HEK293 (cell line): ENCODE measurements around the gene GMDS.

Source experiments
- CTCF ChIA-PET: fragments of 350-600 bp; formaldehyde crosslinking; extraction: SDS; loops from one replicate; lab custom pipeline; 2021; ENCODE audit warnings: antibody characterized with exemption; lab: Yijun Ruan, JAX
- POLR2A ChIA-PET: fragments of 300-600 bp; formaldehyde crosslinking; extraction: SDS; loops from one replicate; lab custom pipeline; 2020; ENCODE audit warnings: antibody characterized with exemption, inconsistent platforms; lab: Yijun Ruan, JAX
- H3K27ac ChIP-seq: fragments of 200-500 bp; sonication (Bioruptor generic); 2 replicates; pipeline ENCODE4 v1.5.1; 2014; ENCODE audit warnings: low read depth, low read length, control low read depth, inconsistent platforms; ENCODE audit errors: extremely low read depth
- H3K36me3 ChIP-seq, 2 experiments: fragments of 200-500 bp in 1 of 2; sonication (Bioruptor generic) in 1 of 2; 1 replicate in 1 of 2; 2 replicates in 1 of 2; pipeline ENCODE4 v1.5.1; 2014 to 2017; ENCODE audit warnings: inconsistent platforms in 2 of 2, low read length in 2 of 2; ENCODE audit not compliant: control insufficient read depth in 2 of 2, insufficient read depth in 1 of 2
- H3K4me1 ChIP-seq: fragments of 200-500 bp; sonication (Bioruptor generic); 2 replicates; pipeline ENCODE4 v1.5.1; 2014; ENCODE audit warnings: mild to moderate bottlenecking, low read length, inconsistent platforms; ENCODE audit not compliant: control insufficient read depth, insufficient read depth
- H3K4me3 ChIP-seq: 2 replicates; pipeline ENCODE4 v1.5.1; 2011; ENCODE audit warnings: low read depth, mild to moderate bottlenecking, control low read depth, low read length, moderate library complexity
- H3K9me3 ChIP-seq: fragments of 200-500 bp; sonication (Bioruptor generic); 2 replicates; pipeline ENCODE4 v1.5.1; 2014; ENCODE audit warnings: low read depth, low read length, inconsistent platforms; ENCODE audit not compliant: control insufficient read depth, insufficient read depth
- BCL11A ChIP-seq: fragments of 450-650 bp; formaldehyde crosslinking; IDR thresholded peaks from 2 replicates; pipeline ENCODE4 v1.5.1; 2016; ENCODE audit warnings: low read depth, missing biosample characterization, missing genetic modification characterization
- EGR2 ChIP-seq: fragments of 450-650 bp; formaldehyde crosslinking; IDR thresholded peaks from 2 replicates; pipeline ENCODE4 v1.5.1; 2016; ENCODE audit warnings: low read depth, missing biosample characterization, missing genetic modification characterization
- GLIS2 ChIP-seq: fragments of 450-650 bp; formaldehyde crosslinking; IDR thresholded peaks from 2 replicates; pipeline ENCODE4 v1.5.1; 2016; ENCODE audit warnings: missing biosample characterization, missing genetic modification characterization
- HOXA7 ChIP-seq: sonication (generic); formaldehyde crosslinking; IDR thresholded peaks from 2 replicates; pipeline ENCODE4 v1.8.1; 2022; ENCODE audit warnings: missing genetic modification reagents, borderline replicate concordance
- IKZF3 ChIP-seq: fragments of 450-650 bp; IDR thresholded peaks from 2 replicates; pipeline ENCODE4 v1.5.0; 2018; ENCODE audit warnings: missing biosample characterization, mild to moderate bottlenecking, missing genetic modification characterization, moderate library complexity
- TRIM28 ChIP-seq: IDR thresholded peaks from 2 replicates; pipeline ENCODE4 v1.6.1; 2011; ENCODE audit warnings: low read length, control low read depth, borderline replicate concordance
- YY2 ChIP-seq: fragments of 450-650 bp; formaldehyde crosslinking; IDR thresholded peaks from 2 replicates; pipeline ENCODE4 v1.5.1; 2016; ENCODE audit warnings: missing biosample characterization, missing genetic modification characterization
- ZBTB17 ChIP-seq: fragments of 450-650 bp; formaldehyde crosslinking; IDR thresholded peaks from 2 replicates; pipeline ENCODE4 v1.5.1; 2016; ENCODE audit warnings: missing biosample characterization, missing genetic modification characterization
- ZNF112 ChIP-seq: fragments of 450-650 bp; formaldehyde crosslinking; IDR thresholded peaks from 2 replicates; pipeline ENCODE4 v1.5.0; 2017; ENCODE audit warnings: missing biosample characterization, missing genetic modification characterization
- ZNF184 ChIP-seq: fragments of 450-650 bp; IDR thresholded peaks from 2 replicates; pipeline ENCODE4 v1.5.1; 2018; ENCODE audit warnings: missing biosample characterization, mild to moderate bottlenecking, missing genetic modification characterization
- ZNF202 ChIP-seq: fragments of 450-650 bp; formaldehyde crosslinking; IDR thresholded peaks from 2 replicates; pipeline ENCODE4 v1.5.1; 2016; ENCODE audit warnings: missing biosample characterization, missing genetic modification characterization, borderline replicate concordance
- ZNF214 ChIP-seq: fragments of 450-650 bp; formaldehyde crosslinking; IDR thresholded peaks from 2 replicates; pipeline ENCODE4 v1.5.1; 2017; ENCODE audit warnings: missing biosample characterization, mild to moderate bottlenecking, missing genetic modification characterization, borderline replicate concordance
- ZNF223 ChIP-seq: fragments of 450-650 bp; formaldehyde crosslinking; IDR thresholded peaks from 2 replicates; pipeline ENCODE4 v1.5.1; 2016; ENCODE audit warnings: missing biosample characterization, missing genetic modification characterization
- ZNF24 ChIP-seq: fragments of 450-650 bp; formaldehyde crosslinking; IDR thresholded peaks from 2 replicates; pipeline ENCODE4 v1.5.1; 2016; ENCODE audit warnings: missing biosample characterization, missing genetic modification characterization
- ZNF521 ChIP-seq: fragments of 450-650 bp; formaldehyde crosslinking; IDR thresholded peaks from 2 replicates; pipeline ENCODE4 v1.5.1; 2017; ENCODE audit warnings: missing biosample characterization, mild to moderate bottlenecking, missing genetic modification characterization
- ZNF530 ChIP-seq: fragments of 450-650 bp; formaldehyde crosslinking; IDR thresholded peaks from 2 replicates; pipeline ENCODE4 v1.5.1; 2016; ENCODE audit warnings: low read depth, missing biosample characterization, missing genetic modification characterization
- ZNF624 ChIP-seq: fragments of 450-650 bp; formaldehyde crosslinking; IDR thresholded peaks from 2 replicates; pipeline ENCODE4 v1.5.1; 2017; ENCODE audit warnings: missing biosample characterization, missing genetic modification characterization
- TF ChIP-seq, protein P1 (sequence below): fragments of 450-650 bp; formaldehyde crosslinking; IDR thresholded peaks from 2 replicates; pipeline ENCODE4 v1.5.1; 2016; ENCODE audit warnings: missing biosample characterization, missing genetic modification characterization
- TF ChIP-seq, protein P2 (sequence below): fragments of 450-650 bp; formaldehyde crosslinking; IDR thresholded peaks from 2 replicates; pipeline ENCODE4 v1.5.1; 2016; ENCODE audit warnings: missing biosample characterization, missing genetic modification characterization

The GMDS gene

GRCh38 chr6:1574083-1574761, 671.2 kb downstream of the GMDS start:
- H3K4me1 ChIP-seq: no peaks in the 10 kb centered on the region
- ChIA-PET POLR2A (no interaction called here), CTCF (interaction anchor here (0.6 kb wide), 2 partner anchors 22 to 95 kb away, joined by 3 to 4 read pairs; no protein-coding TSS in a partner anchor)
- no peaks in the 10 kb centered on the region for H3K9me3 ChIP-seq
- TF ChIP-seq YY2 (tag by site-specific recombination) (no peak), GLIS2 (no peak), ZNF223 (tag by site-specific recombination) (no peak), ZNF624 (tag by site-specific recombination) (no peak), EGR2 (tag by site-specific recombination) (no peak), ZNF214 (tag by site-specific recombination) (no peak), ZNF24 (no peak), ZNF112 (no peak), ZNF530 (tag by site-specific recombination) (no peak), ZBTB17 (no peak), ZNF202 (tag by site-specific recombination) (no peak), TRIM28 (no peak), IKZF3 (tag by site-specific recombination) (no peak), HOXA7 (no peak), ZNF184 (tag by site-specific recombination) (no peak), BCL11A (tag by site-specific recombination) (no peak), ZNF521 (tag by site-specific recombination) (no peak)
- TF ChIP-seq, protein P1, sequence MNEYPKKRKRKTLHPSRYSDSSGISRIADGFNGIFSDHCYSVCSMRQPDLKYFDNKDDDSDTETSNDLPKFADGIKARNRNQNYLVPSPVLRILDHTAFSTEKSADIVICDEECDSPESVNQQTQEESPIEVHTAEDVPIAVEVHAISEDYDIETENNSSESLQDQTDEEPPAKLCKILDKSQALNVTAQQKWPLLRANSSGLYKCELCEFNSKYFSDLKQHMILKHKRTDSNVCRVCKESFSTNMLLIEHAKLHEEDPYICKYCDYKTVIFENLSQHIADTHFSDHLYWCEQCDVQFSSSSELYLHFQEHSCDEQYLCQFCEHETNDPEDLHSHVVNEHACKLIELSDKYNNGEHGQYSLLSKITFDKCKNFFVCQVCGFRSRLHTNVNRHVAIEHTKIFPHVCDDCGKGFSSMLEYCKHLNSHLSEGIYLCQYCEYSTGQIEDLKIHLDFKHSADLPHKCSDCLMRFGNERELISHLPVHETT (tag by site-specific recombination): no peak
- TF ChIP-seq, protein P2, sequence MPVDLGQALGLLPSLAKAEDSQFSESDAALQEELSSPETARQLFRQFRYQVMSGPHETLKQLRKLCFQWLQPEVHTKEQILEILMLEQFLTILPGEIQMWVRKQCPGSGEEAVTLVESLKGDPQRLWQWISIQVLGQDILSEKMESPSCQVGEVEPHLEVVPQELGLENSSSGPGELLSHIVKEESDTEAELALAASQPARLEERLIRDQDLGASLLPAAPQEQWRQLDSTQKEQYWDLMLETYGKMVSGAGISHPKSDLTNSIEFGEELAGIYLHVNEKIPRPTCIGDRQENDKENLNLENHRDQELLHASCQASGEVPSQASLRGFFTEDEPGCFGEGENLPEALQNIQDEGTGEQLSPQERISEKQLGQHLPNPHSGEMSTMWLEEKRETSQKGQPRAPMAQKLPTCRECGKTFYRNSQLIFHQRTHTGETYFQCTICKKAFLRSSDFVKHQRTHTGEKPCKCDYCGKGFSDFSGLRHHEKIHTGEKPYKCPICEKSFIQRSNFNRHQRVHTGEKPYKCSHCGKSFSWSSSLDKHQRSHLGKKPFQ: no peak
- no peak overlapping the region for H3K27ac ChIP-seq
- H3K4me3 ChIP-seq: no peak overlapping the region
- H3K36me3 ChIP-seq: no peaks in the 10 kb centered on the region
